GM04503 (cell line): ENCODE results near the gene HBM.
"Not testable (repeated sequence)": the region's sequence is repeated elsewhere in the genome, so short reads cannot be mapped to it uniquely, and the experiment has no call there.

Experiments
- DNase-seq: peaks from one replicate; pipeline ENCODE4 v3.0.0-alpha.2; 2012; ENCODE audit warnings: low read depth

Gene HBM

GRCh38 chr16:169014-169413 lies 3.2 kb downstream of the HBM start:
- DNase-seq, result no peak

GRCh38 chr16:170088-170507 lies 4.3 kb downstream of the HBM start:
- DNase-seq, result not testable (repeated sequence)

- DNase-seq, result no peak
Observed at GRCh38 chr16:170788-171187, 5.0 kb downstream of the HBM start.

- not testable (repeated sequence) for DNase-seq
Observed at GRCh38 chr16:172374-172941, 6.7 kb downstream of the HBM start, which contains the start of gene HBA2. TSS of gene HBA2 (plus strand) at chr16:172876. CDS start at chr16:172913, 37 bp downstream.

GRCh38 chr16:173211-173854 lies 7.6 kb downstream of the HBM start:
- not testable (repeated sequence) for DNase-seq

GRCh38 chr16:173928-174769 lies 8.4 kb downstream of the HBM start:
- not testable (repeated sequence) for DNase-seq

- DNase-seq, result no peak
Observed at GRCh38 chr16:175011-175949, 9.5 kb downstream of the HBM start.

- not testable (repeated sequence) for DNase-seq
Observed at GRCh38 chr16:176006-176405, 10.2 kb downstream of the HBM start.

GRCh38 chr16:176477-177382 lies 11.0 kb downstream of the HBM start, which contains the start of gene HBA1:
TSS of gene HBA1 (plus strand) at chr16:176680. CDS start at chr16:176717, 37 bp downstream.
- not testable (repeated sequence) for DNase-seq

GRCh38 chr16:177394-177822 lies 11.6 kb downstream of the HBM start:
- DNase-seq, result no peak

- no peak for DNase-seq
Observed at GRCh38 chr16:177981-178667, 12.3 kb downstream of the HBM start.

- DNase-seq, result no peak
Observed at GRCh38 chr16:178668-179015, 12.9 kb downstream of the HBM start.

- DNase-seq, result no peak
Observed at GRCh38 chr16:179211-180092, 13.7 kb downstream of the HBM start.

GRCh38 chr16:180101-180675 lies 14.4 kb downstream of the HBM start, which contains the start of gene HBQ1:
TSS of gene HBQ1 (plus strand) at chr16:180459. CDS start at chr16:180487, 28 bp downstream.
- DNase-seq, result no peak

- DNase-seq, result no peak
Observed at GRCh38 chr16:180681-181564, 15.1 kb downstream of the HBM start.

- no peak for DNase-seq
Observed at GRCh38 chr16:181565-182021, 15.8 kb downstream of the HBM start.

- DNase-seq, result no peak
Observed at GRCh38 chr16:183005-183404, 17.2 kb downstream of the HBM start.
